SK-N-SH treated with all-trans-retinoic acid at 6 μM for 48 hours (cell line): Measurements from ENCODE around the gene CDKL5.

Experiments
- ARNTL ChIP-seq: fragments of 450-650 bp; formaldehyde crosslinking; IDR thresholded peaks from 2 replicates; pipeline ENCODE4 v1.5.0; 2020; ENCODE audit warnings: low read depth, mild to moderate bottlenecking, moderate library complexity, borderline replicate concordance
- PATZ1 ChIP-seq: fragments of 250-450 bp; sonication (Bioruptor Pico); IDR thresholded peaks from 2 replicates; pipeline ENCODE4 v1.8.0; 2020; ENCODE audit warnings: mild to moderate bottlenecking, moderate library complexity, borderline replicate concordance
- PPARA ChIP-seq: fragments of 250-450 bp; sonication (Bioruptor Pico); IDR thresholded peaks from 2 replicates; pipeline ENCODE4 v1.5.0; 2020; ENCODE audit warnings: mild to moderate bottlenecking, borderline replicate concordance
- RARB ChIP-seq: fragments of 250-450 bp; sonication (Bioruptor Pico); IDR thresholded peaks from 2 replicates; pipeline ENCODE4 v1.8.0; 2021; ENCODE audit warnings: mild to moderate bottlenecking, moderate library complexity
- SNAI2 ChIP-seq: fragments of 250-450 bp; sonication (Bioruptor Pico); IDR thresholded peaks from 2 replicates; pipeline ENCODE4 v1.5.0; 2020; ENCODE audit warnings: mild to moderate bottlenecking, moderate library complexity
- TOX ChIP-seq: fragments of 250-450 bp; sonication (Bioruptor Pico); IDR thresholded peaks from 2 replicates; pipeline ENCODE4 v1.8.0; 2021; ENCODE audit warnings: mild to moderate bottlenecking, moderate library complexity, borderline replicate concordance
- ZFP30 ChIP-seq: fragments of 450-650 bp; formaldehyde crosslinking; IDR thresholded peaks from 2 replicates; pipeline ENCODE4 v1.5.0; 2022; ENCODE audit warnings: mild to moderate bottlenecking, moderate library complexity
- TF ChIP-seq, protein P1 (sequence below): fragments of 250-450 bp; sonication (Bioruptor Pico); IDR thresholded peaks from 2 replicates; pipeline ENCODE4 v1.5.1; 2021; ENCODE audit warnings: mild to moderate bottlenecking, moderate library complexity

GRCh38 chrX:18549643-18550042 is 124.2 kb downstream of the CDKL5 start:
- TF ChIP-seq, protein P1, sequence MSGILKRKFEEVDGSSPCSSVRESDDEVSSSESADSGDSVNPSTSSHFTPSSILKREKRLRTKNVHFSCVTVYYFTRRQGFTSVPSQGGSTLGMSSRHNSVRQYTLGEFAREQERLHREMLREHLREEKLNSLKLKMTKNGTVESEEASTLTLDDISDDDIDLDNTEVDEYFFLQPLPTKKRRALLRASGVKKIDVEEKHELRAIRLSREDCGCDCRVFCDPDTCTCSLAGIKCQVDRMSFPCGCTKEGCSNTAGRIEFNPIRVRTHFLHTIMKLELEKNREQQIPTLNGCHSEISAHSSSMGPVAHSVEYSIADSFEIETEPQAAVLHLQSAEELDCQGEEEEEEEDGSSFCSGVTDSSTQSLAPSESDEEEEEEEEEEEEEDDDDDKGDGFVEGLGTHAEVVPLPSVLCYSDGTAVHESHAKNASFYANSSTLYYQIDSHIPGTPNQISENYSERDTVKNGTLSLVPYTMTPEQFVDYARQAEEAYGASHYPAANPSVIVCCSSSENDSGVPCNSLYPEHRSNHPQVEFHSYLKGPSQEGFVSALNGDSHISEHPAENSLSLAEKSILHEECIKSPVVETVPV (CRISPR knock-in tag): no peak
- TF ChIP-seq RARB (CRISPR knock-in tag) (no peak), PATZ1 (CRISPR knock-in tag) (no peak), PPARA (CRISPR knock-in tag) (no peak), ARNTL (CRISPR knock-in tag) (no peak), TOX (CRISPR knock-in tag) (no peak), ZFP30 (no peak), SNAI2 (CRISPR knock-in tag) (no peak)
